ENCODE data around the gene EXOC3L4. TPM values are rescaled to one million over a fixed set of nuclear protein-coding genes. Genes with fewer than 3 reads are reported as not detected.

Gene EXOC3L4
- total and polyA plus RNA-seq, 2 donors: 16.0 to 83.7 TPM

DNA sequence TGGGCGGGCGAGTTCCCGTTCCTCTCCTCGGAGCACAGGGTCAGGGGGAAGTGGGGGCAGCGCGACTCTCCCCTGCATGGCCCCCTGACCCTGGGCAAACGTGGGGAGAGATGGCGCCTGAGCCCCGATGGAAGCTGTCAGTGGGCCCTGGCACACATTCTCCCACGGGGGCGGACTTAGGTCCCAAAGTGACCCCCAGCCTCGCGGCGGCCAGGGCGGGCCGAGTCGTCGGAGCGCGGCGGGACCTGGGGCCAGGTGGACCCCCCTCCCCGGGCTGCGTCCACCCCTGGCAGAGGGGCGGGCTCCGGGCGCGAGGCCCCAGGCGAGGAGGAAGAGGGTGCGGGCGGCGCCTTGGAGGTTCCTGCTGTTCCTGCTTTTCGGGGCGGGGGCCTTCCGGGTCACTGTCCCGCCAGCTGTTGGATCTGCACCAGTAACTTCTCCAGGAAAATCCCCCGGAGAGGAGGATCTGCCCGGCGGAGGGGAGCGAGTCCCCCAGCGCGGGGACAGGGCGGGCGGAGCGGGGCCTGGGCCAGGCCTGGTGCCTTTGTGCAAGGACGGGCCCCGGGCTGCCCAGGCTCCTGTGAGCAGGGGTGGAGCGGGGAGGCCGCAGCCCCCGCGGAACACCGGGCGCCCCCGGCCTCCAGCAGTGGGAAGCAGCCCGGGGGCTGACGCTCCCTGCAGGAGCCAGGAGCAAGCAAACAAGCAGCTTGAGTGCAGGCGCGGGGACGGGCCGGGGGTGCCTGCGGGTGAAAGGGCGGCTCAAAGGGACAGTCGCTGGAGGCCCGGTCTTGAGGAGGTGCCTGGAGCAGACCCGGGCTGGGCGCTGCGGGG is 44.0 kb downstream of the EXOC3L4 start:
- peaks cover 1 to 3% of the 10 kb centered on the region in 2 donors for H3K9me3 ChIP-seq (ENCODE audit: control insufficient read depth in 2 of 2, insufficient read depth in 1 of 2, low read length in 1 of 2)
- H3K36me3 ChIP-seq (ENCODE audit: control insufficient read depth in 2 of 2, insufficient read depth in 2 of 2, low read length in 1 of 2): peaks cover 0 to 5% of the 10 kb centered on the region in 2 donors
- WGBS: 58% methylated on average over 66 of the region's 66 CpGs
- peaks cover 0 to 52% of the 10 kb centered on the region in 2 donors for H3K27me3 ChIP-seq (ENCODE audit: control insufficient read depth in 2 of 2, insufficient read depth in 1 of 2, low read length in 1 of 2)
- no peak for DNase-seq (ENCODE audit: low read depth in 6 of 9, low spot score in 9 of 9)
- H3K4me1 ChIP-seq (ENCODE audit: control insufficient read depth in 2 of 2, insufficient read depth in 2 of 2, low read length in 2 of 2): peaks cover 0 to 5% of the 10 kb centered on the region in 2 donors
- peak overlapping the region in 1 of 2 donors; percentile 10 for H3K4me3 ChIP-seq (ENCODE audit: low read length in 2 of 2)
- peak overlapping the region in 1 of 2 donors; percentile 55 for H3K27ac ChIP-seq (ENCODE audit: low read depth in 1 of 2, low read length in 1 of 2)

DNA sequence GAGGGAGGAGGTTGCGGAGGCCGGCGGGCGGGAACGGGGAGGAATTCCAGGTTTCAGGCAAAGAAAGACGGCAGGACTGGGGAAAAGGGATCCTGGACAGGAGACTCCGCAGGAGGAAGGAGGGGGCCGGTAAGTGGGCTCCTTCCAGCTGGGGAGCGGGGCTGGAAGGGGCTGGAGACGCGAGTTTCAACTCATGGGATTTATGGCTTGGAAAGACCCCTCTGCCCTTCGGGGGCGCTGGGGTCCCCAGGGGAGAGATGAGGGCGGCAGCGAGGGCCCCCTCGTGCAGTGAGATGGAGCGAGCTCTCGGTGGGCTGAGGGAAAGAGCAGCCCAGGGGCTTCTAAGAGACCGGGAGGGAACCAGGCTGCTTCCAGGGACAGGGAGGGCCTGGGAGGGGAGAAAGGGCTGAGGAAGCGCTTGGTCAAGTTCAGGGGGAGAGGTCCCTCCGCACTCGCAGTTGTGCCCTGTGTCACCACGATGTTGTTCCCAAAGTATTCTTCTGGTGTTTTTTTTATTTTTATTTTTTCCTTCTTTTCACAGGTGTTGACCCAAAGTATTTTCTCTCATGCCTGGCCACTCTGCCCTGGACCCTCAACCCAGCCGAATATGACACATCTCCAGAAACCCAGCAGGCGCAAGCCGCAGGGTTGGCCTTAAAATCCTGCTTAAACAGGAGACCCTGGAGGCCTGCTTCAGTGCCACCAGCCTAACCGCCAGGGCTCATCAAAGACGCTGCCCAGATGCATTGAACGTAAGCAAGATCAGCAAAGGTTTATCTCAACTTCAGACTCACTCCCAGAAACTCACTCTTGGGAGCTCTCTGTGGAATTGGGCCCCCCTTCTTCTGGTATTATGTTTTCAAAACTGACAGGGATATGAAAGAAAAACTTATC is 44.9 kb downstream of the EXOC3L4 start:
- peak overlapping the region in 1 of 2 donors; percentile 10 for H3K4me3 ChIP-seq (ENCODE audit: low read length in 2 of 2)
- DNase-seq (ENCODE audit: low read depth in 6 of 9, low spot score in 9 of 9): no peak
- no peaks in the 10 kb centered on the region for H3K36me3 ChIP-seq (ENCODE audit: control insufficient read depth in 2 of 2, insufficient read depth in 2 of 2, low read length in 1 of 2)
- peaks cover 1 to 3% of the 10 kb centered on the region in 2 donors for H3K9me3 ChIP-seq (ENCODE audit: control insufficient read depth in 2 of 2, insufficient read depth in 1 of 2, low read length in 1 of 2)
- peaks cover 0 to 5% of the 10 kb centered on the region in 2 donors for H3K4me1 ChIP-seq (ENCODE audit: control insufficient read depth in 2 of 2, insufficient read depth in 2 of 2, low read length in 2 of 2)
- no peak overlapping the region for H3K27ac ChIP-seq (ENCODE audit: low read depth in 1 of 2, low read length in 1 of 2)
- peaks cover 0 to 52% of the 10 kb centered on the region in 2 donors for H3K27me3 ChIP-seq (ENCODE audit: control insufficient read depth in 2 of 2, insufficient read depth in 1 of 2, low read length in 1 of 2)
- 91% methylated on average over 29 of the region's 29 CpGs for WGBS

DNA sequence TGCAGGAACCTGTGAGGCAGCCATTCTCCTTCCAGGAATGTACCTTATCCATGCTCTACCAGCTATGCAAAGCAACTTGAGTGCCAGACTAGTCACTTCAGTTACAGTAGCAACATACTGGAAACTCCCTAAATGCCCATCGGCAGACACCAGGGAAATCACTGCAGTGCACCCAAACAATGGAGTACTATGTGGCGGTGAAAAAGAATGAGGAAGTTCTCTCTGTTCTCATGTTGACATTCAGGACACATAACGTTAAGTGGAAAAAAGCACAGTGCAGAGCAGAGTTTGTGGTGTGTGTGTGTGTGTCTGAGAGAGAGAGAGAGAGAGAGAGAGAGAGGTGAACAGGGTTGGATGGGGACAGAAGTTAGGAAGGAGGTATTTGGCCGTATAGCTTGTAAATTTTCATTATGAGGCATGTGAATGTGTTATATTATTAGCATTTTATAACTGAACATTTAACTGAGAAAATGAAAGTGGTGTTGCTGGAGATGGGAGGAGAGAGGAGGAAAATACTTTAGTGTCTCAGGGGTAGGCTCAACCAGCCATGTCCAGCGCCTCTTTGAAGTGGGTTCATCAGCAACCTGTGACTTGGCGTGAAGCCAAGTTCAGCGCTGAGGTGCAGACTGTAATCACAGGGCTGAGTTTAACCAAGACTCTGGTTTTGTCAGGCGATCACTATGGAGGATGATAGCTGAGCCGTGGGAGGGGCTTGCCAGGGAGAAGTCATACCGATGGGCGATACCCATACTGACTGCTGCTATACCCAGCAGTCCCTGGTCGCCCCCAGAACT is 46.0 kb downstream of the EXOC3L4 start:
- 54% methylated on average over 12 of the region's 12 CpGs for WGBS
- H3K27ac ChIP-seq (ENCODE audit: low read depth in 1 of 2, low read length in 1 of 2): no peak overlapping the region
- H3K4me3 ChIP-seq (ENCODE audit: low read length in 2 of 2): no peak overlapping the region
- H3K9me3 ChIP-seq (ENCODE audit: control insufficient read depth in 2 of 2, insufficient read depth in 1 of 2, low read length in 1 of 2): peaks cover 1 to 3% of the 10 kb centered on the region in 2 donors
- peaks cover 0 to 52% of the 10 kb centered on the region in 2 donors for H3K27me3 ChIP-seq (ENCODE audit: control insufficient read depth in 2 of 2, insufficient read depth in 1 of 2, low read length in 1 of 2)
- H3K4me1 ChIP-seq (ENCODE audit: control insufficient read depth in 2 of 2, insufficient read depth in 2 of 2, low read length in 2 of 2): peaks cover 0 to 5% of the 10 kb centered on the region in 2 donors
- no peaks in the 10 kb centered on the region for H3K36me3 ChIP-seq (ENCODE audit: control insufficient read depth in 2 of 2, insufficient read depth in 2 of 2, low read length in 1 of 2)
- peak in 1 of 9 donors; percentile 15 for DNase-seq (ENCODE audit: low read depth in 6 of 9, low spot score in 9 of 9)

DNA sequence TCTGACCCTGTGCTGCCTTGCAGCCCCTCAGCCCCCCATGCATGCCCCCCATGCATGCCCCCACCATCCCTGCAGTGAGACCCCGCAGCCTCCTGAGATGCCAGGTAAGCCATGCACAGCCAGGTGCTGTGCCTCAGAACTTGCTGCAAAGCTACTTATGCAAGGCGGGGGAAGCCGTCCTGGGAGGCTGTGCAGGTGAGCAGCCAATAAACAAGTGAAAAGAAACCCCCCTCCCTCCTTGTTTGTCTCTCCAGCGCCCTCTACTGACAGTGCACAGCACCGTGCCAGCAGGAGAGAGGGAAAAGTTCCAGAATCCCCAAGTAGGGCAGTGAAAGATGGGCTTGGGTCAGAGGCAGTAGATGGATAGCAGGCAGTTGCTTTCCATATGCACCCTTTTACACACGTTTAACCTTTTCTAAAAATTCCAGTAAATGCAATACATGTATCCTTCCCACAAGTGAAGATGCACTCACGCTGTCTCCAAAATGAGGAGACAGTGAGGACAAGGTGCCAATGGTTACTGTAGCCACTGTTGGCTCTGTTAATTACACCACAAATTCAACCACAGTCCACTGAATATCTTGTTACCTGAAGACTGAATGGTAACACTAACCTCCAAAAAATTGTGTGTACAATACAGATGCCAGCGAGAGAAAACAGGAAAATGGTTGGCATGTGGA is 46.7 kb downstream of the EXOC3L4 start:
- Histone ChIP-seq H3K27ac (ENCODE audit: low read depth in 1 of 2, low read length in 1 of 2) (no peak overlapping the region), H3K27me3 (ENCODE audit: control insufficient read depth in 2 of 2, insufficient read depth in 1 of 2, low read length in 1 of 2) (peaks cover 0 to 55% of the 10 kb centered on the region in 2 donors), H3K9me3 (ENCODE audit: control insufficient read depth in 2 of 2, insufficient read depth in 1 of 2, low read length in 1 of 2) (peaks cover 1 to 3% of the 10 kb centered on the region in 2 donors), H3K36me3 (ENCODE audit: control insufficient read depth in 2 of 2, insufficient read depth in 2 of 2, low read length in 1 of 2) (no peaks in the 10 kb centered on the region), H3K4me3 (ENCODE audit: low read length in 2 of 2) (no peak overlapping the region), H3K4me1 (ENCODE audit: control insufficient read depth in 2 of 2, insufficient read depth in 2 of 2, low read length in 2 of 2) (peaks cover 0 to 5% of the 10 kb centered on the region in 2 donors)
- WGBS: 28% methylated on average over 8 of the region's 8 CpGs
- DNase-seq (ENCODE audit: low read depth in 6 of 9, low spot score in 9 of 9): peak in 2 of 9 donors; percentile 35 to 48

DNA sequence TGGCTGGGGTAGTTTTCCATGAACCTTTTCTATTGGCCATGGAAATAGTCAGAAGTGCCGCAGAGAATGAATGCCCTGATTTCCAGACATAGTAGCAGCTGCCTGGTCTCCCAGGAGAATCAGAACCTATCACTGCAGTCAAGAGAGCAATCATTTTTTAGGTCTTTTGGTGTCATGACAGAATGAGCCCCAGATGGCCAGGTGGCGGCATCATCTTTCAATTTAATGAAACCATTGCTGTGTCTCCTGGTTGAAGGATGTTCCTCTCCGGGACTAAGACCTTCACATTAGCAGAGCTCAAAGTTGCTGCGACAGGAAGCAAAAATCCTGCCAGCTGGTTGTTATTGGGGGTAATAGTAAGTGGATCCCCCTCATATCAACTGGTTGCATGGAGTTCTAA is 47.5 kb downstream of the EXOC3L4 start:
- peaks cover 0 to 58% of the 10 kb centered on the region in 2 donors for H3K27me3 ChIP-seq (ENCODE audit: control insufficient read depth in 2 of 2, insufficient read depth in 1 of 2, low read length in 1 of 2)
- no peak overlapping the region for H3K27ac ChIP-seq (ENCODE audit: low read depth in 1 of 2, low read length in 1 of 2)
- no peak for DNase-seq (ENCODE audit: low read depth in 6 of 9, low spot score in 9 of 9)
- H3K9me3 ChIP-seq (ENCODE audit: control insufficient read depth in 2 of 2, insufficient read depth in 1 of 2, low read length in 1 of 2): peaks cover 1 to 3% of the 10 kb centered on the region in 2 donors
- H3K36me3 ChIP-seq (ENCODE audit: control insufficient read depth in 2 of 2, insufficient read depth in 2 of 2, low read length in 1 of 2): no peaks in the 10 kb centered on the region
- peaks cover 0 to 5% of the 10 kb centered on the region in 2 donors for H3K4me1 ChIP-seq (ENCODE audit: control insufficient read depth in 2 of 2, insufficient read depth in 2 of 2, low read length in 2 of 2)
- H3K4me3 ChIP-seq (ENCODE audit: low read length in 2 of 2): no peak overlapping the region
- WGBS: 95% methylated on average over 4 of the region's 4 CpGs

DNA sequence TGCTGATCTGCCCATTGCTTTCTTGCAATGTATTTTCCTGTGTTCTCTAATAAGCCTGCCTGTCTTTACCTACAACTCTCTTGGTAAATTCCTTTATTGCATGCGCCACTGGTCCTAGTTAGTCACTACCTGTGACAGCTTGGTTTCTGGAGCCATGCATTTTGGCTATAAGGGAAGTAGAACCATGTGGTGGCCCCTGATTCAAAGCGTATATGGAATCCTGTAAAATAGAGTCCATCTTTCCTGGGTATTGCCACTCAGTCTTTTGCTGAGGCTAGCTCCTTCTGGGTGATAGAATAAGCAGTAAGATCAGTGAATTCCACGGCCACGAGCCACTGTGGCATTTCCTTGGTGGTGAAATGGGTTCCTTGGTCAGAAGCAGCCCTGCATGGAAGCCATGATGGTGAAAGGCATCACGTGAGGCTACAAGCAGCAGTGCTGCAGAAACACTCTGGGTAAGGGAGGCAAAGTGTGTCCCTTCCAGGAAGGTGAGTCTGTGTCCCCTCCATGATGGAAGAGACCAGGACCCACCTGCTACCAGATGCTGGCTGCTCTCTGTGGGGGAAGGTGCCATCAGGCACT is 48.3 kb downstream of the EXOC3L4 start:
- WGBS: 84% methylated on average over 5 of the region's 5 CpGs
- H3K27me3 ChIP-seq (ENCODE audit: control insufficient read depth in 2 of 2, insufficient read depth in 1 of 2, low read length in 1 of 2): peaks cover 0 to 54% of the 10 kb centered on the region in 2 donors
- no peak overlapping the region for H3K27ac ChIP-seq (ENCODE audit: low read depth in 1 of 2, low read length in 1 of 2)
- no peak for DNase-seq (ENCODE audit: low read depth in 6 of 9, low spot score in 9 of 9)
- H3K4me3 ChIP-seq (ENCODE audit: low read length in 2 of 2): no peak overlapping the region
- H3K4me1 ChIP-seq (ENCODE audit: control insufficient read depth in 2 of 2, insufficient read depth in 2 of 2, low read length in 2 of 2): peaks cover 0 to 5% of the 10 kb centered on the region in 2 donors
- H3K9me3 ChIP-seq (ENCODE audit: control insufficient read depth in 2 of 2, insufficient read depth in 1 of 2, low read length in 1 of 2): peaks cover 1 to 3% of the 10 kb centered on the region in 2 donors
- no peaks in the 10 kb centered on the region for H3K36me3 ChIP-seq (ENCODE audit: control insufficient read depth in 2 of 2, insufficient read depth in 2 of 2, low read length in 1 of 2)

DNA sequence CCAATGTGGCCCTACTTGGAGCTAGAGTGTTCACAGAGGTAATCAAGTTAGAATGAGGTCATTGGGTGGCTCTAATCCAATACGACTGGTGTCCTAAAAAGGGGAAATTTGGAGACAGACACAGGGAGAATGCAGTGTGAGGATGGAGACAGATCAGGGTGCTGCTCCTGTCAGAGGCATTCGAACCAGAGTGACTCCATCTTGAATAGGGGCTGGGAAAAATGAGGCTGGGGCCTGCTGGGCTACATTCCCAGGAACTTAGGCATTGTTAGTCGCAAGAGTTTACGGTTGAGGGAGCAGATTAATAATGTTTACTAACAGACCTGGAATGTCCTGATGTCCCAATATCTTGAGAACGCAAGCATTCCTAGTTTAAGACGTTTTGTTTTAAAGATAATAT is 49.0 kb downstream of the EXOC3L4 start:
- peaks cover 1 to 3% of the 10 kb centered on the region in 2 donors for H3K9me3 ChIP-seq (ENCODE audit: control insufficient read depth in 2 of 2, insufficient read depth in 1 of 2, low read length in 1 of 2)
- DNase-seq (ENCODE audit: low read depth in 6 of 9, low spot score in 9 of 9): no peak
- H3K36me3 ChIP-seq (ENCODE audit: control insufficient read depth in 2 of 2, insufficient read depth in 2 of 2, low read length in 1 of 2): no peaks in the 10 kb centered on the region
- 91% methylated on average over 6 of the region's 6 CpGs for WGBS
- H3K27ac ChIP-seq (ENCODE audit: low read depth in 1 of 2, low read length in 1 of 2): no peak overlapping the region
- H3K27me3 ChIP-seq (ENCODE audit: control insufficient read depth in 2 of 2, insufficient read depth in 1 of 2, low read length in 1 of 2): peaks cover 0 to 47% of the 10 kb centered on the region in 2 donors
- peaks cover 0 to 5% of the 10 kb centered on the region in 2 donors for H3K4me1 ChIP-seq (ENCODE audit: control insufficient read depth in 2 of 2, insufficient read depth in 2 of 2, low read length in 2 of 2)
- H3K4me3 ChIP-seq (ENCODE audit: low read length in 2 of 2): no peak overlapping the region

DNA sequence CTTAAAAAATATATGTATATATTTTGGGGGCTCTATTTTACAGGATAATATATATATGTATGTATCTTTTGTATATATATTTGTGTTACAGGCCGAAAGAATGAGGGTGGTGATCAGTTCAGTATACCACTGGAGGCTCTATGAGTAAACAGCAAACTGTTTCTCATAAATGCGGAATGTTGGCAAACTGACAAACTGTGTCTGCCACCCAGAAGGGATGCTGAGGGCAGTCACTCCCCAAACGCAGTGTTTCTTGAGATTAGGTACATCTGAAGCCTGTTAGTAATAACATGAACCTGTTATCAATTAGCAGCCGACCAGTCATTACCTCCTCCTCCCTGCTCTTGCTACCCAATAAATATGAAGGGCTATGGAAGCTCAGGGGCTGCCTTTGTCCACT is 49.6 kb downstream of the EXOC3L4 start:
- no peak for DNase-seq (ENCODE audit: low read depth in 6 of 9, low spot score in 9 of 9)
- Histone ChIP-seq H3K4me3 (ENCODE audit: low read length in 2 of 2) (no peak overlapping the region), H3K27ac (ENCODE audit: low read depth in 1 of 2, low read length in 1 of 2) (no peak overlapping the region), H3K27me3 (ENCODE audit: control insufficient read depth in 2 of 2, insufficient read depth in 1 of 2, low read length in 1 of 2) (peaks cover 0 to 41% of the 10 kb centered on the region in 2 donors), H3K36me3 (ENCODE audit: control insufficient read depth in 2 of 2, insufficient read depth in 2 of 2, low read length in 1 of 2) (no peaks in the 10 kb centered on the region), H3K9me3 (ENCODE audit: control insufficient read depth in 2 of 2, insufficient read depth in 1 of 2, low read length in 1 of 2) (peaks cover 1 to 3% of the 10 kb centered on the region in 2 donors), H3K4me1 (ENCODE audit: control insufficient read depth in 2 of 2, insufficient read depth in 2 of 2, low read length in 2 of 2) (peaks cover 0 to 5% of the 10 kb centered on the region in 2 donors)
- WGBS: 94% methylated on average over 4 of the region's 4 CpGs
